GM18505 (cell line): ENCODE measurements around the gene ATXN7L3B.
"Not testable (repeated sequence)": the region's sequence is repeated elsewhere in the genome, so short reads cannot be mapped to it uniquely, and the experiment has no call there.

ENCODE experiments used
- ATAC-seq: cut with Tn5 transposase; IDR thresholded peaks from one replicate; pipeline ENCODE4 v1.9.1; 2021; ENCODE audit not compliant: unreplicated experiment
- POLR2A ChIP-seq: IDR thresholded peaks from 4 replicates; pipeline ENCODE4 v1.6.1; 2011; ENCODE audit warnings: borderline replicate concordance; ENCODE audit not compliant: insufficient read depth, insufficient read length; ENCODE audit errors: extremely low read depth

The ATXN7L3B gene

GRCh38 chr12:74537707-74538385, at the start of gene ATXN7L3B:
ATXN7L3B (plus strand) TSS chr12:74537835; CDS start chr12:74538113, 278 bp downstream.
- peak; percentile 99 for ATAC-seq
- peak; percentile 83 for TF ChIP-seq POLR2A

- no peak for TF ChIP-seq POLR2A
- peak; percentile 46 for ATAC-seq
Observed at GRCh38 chr12:74488134-74488533, 49.5 kb upstream of the ATXN7L3B start.

GRCh38 chr12:74489543-74489942, 48.1 kb upstream of the ATXN7L3B start:
- ATAC-seq: peak; percentile 30
- TF ChIP-seq POLR2A: no peak

GRCh38 chr12:74490390-74491064, 47.1 kb upstream of the ATXN7L3B start:
- no peak for TF ChIP-seq POLR2A

GRCh38 chr12:74491374-74491773, 46.3 kb upstream of the ATXN7L3B start:
- no peak for TF ChIP-seq POLR2A
- ATAC-seq: no peak

More at GRCh38 chr12:74490390-74491064, 47.1 kb upstream of the ATXN7L3B start:
- peak; percentile 87 for ATAC-seq

GRCh38 chr12:74499192-74499591, 38.4 kb upstream of the ATXN7L3B start:
- no peak for ATAC-seq
- no peak for TF ChIP-seq POLR2A

- ATAC-seq: not testable (repeated sequence)
Observed at GRCh38 chr12:74508873-74509657, 28.6 kb upstream of the ATXN7L3B start.

- no peak for ATAC-seq
- no peak for TF ChIP-seq POLR2A
Observed at GRCh38 chr12:74509886-74510285, 27.7 kb upstream of the ATXN7L3B start.

- ATAC-seq: no peak
- no peak for TF ChIP-seq POLR2A
Observed at GRCh38 chr12:74514098-74514872, 23.4 kb upstream of the ATXN7L3B start.

- TF ChIP-seq POLR2A: no peak
- no peak for ATAC-seq
Observed at GRCh38 chr12:74515849-74516248, 21.8 kb upstream of the ATXN7L3B start.

- no peak for ATAC-seq
- TF ChIP-seq POLR2A: no peak
Observed at GRCh38 chr12:74526535-74526934, 11.1 kb upstream of the ATXN7L3B start.

- no peak for ATAC-seq
- TF ChIP-seq POLR2A: no peak
Observed at GRCh38 chr12:74527491-74527890, 10.1 kb upstream of the ATXN7L3B start.

GRCh38 chr12:74530676-74531075, 7.0 kb upstream of the ATXN7L3B start:
- no peak for TF ChIP-seq POLR2A

More at GRCh38 chr12:74530676-74531075, 7.0 kb upstream of the ATXN7L3B start:
- no peak for ATAC-seq
